Thymus (tissue), 14 donors: ENCODE measurements around the gene ELN. TPM values are rescaled to one million over a fixed set of nuclear protein-coding genes. Genes with fewer than 3 reads are reported as not detected.
"Not testable (repeated sequence)": the region's sequence is repeated elsewhere in the genome, so short reads cannot be mapped to it uniquely, and the experiment has no call there.

Experiments used
- DNase-seq, 9 donors: peaks; one replicate each; pipeline ENCODE4 v3.0.0-alpha.2; 2013; ENCODE audit warnings: low spot score in 9 of 9, low read depth in 6 of 9, missing footprints in 1 of 9
- H3K27ac ChIP-seq, 2 donors: one replicate each; pipeline ENCODE4 v1.5.1; 2013; ENCODE audit warnings: control low read depth in 1 of 2, low read depth in 1 of 2, low read length in 1 of 2, mild to moderate bottlenecking in 1 of 2, moderate library complexity in 1 of 2
- H3K27me3 ChIP-seq, 2 donors: one replicate each; pipeline ENCODE4 v1.5.1; 2013; ENCODE audit warnings: low read length in 1 of 2; ENCODE audit not compliant: control insufficient read depth in 2 of 2, insufficient read depth in 1 of 2
- H3K36me3 ChIP-seq, 2 donors: one replicate each; pipeline ENCODE4 v1.5.1; 2013; ENCODE audit warnings: low read length in 1 of 2, mild to moderate bottlenecking in 1 of 2, moderate library complexity in 1 of 2; ENCODE audit not compliant: control insufficient read depth in 2 of 2, insufficient read depth in 2 of 2
- H3K4me1 ChIP-seq, 2 donors: one replicate each; pipeline ENCODE4 v1.5.1; 2013; ENCODE audit warnings: low read length in 2 of 2; ENCODE audit not compliant: control insufficient read depth in 2 of 2, insufficient read depth in 2 of 2
- H3K4me3 ChIP-seq, 2 donors: one replicate each; pipeline ENCODE4 v1.5.1; 2013; ENCODE audit warnings: low read length in 2 of 2, control low read depth in 1 of 2, mild to moderate bottlenecking in 1 of 2
- H3K9me3 ChIP-seq, 2 donors: one replicate each; pipeline ENCODE4 v1.5.1; 2013; ENCODE audit warnings: low read length in 1 of 2, mild to moderate bottlenecking in 1 of 2; ENCODE audit not compliant: control insufficient read depth in 2 of 2, insufficient read depth in 1 of 2
- WGBS: extraction: QIAGEN DNeasy Blood & Tissue Kit; methylation state at CpG from one replicate; pipeline ENCODE4 v1.1.7; 2013; 5-methylcytosine and 5-hydroxymethylcytosine counted together
- long read RNA-seq, 10 donors: transcript quantifications; one replicate each; lab custom pipeline, GENCODE V29; 2026
- polyA plus RNA-seq: library from polyadenylated mRNA; stranded (reverse); fragments of 200-250 nt; gene quantifications from one replicate; pipeline ENCODE4 v1.2.3, GENCODE V29; 2013
- total RNA-seq: library from RNA; stranded (reverse); fragments of 120-200 nt; gene quantifications from one replicate; pipeline ENCODE4 v1.2.4, GENCODE V29; 2013
- donor health status: healthy.

The ELN gene
- total RNA-seq = 5.2 TPM
- 29.8 TPM for polyA plus RNA-seq
- long read RNA-seq, donor 1 = 0 reads
- long read RNA-seq, donor 2 = 0 reads
- long read RNA-seq, donor 3 = 0 reads
- long read RNA-seq, donor 4, partial matches to known transcripts = 0 of 1 reads
- long read RNA-seq, donor 4, other reads (novel, unspliced or antisense) = 0 of 1 reads
- long read RNA-seq, donor 5, partial matches to known transcripts = 0 of 1 reads
- long read RNA-seq, donor 5, other reads (novel, unspliced or antisense) = 0 of 1 reads
- long read RNA-seq, donor 6, partial matches to known transcripts = 11 of 11 reads
- long read RNA-seq, donor 6, other reads (novel, unspliced or antisense) = 0 of 11 reads
- long read RNA-seq, donor 7 = 0 reads
- long read RNA-seq, donor 8 = 0 reads
- long read RNA-seq, donor 9 = 0 reads
- long read RNA-seq, donor 10 = 0 reads

DNA sequence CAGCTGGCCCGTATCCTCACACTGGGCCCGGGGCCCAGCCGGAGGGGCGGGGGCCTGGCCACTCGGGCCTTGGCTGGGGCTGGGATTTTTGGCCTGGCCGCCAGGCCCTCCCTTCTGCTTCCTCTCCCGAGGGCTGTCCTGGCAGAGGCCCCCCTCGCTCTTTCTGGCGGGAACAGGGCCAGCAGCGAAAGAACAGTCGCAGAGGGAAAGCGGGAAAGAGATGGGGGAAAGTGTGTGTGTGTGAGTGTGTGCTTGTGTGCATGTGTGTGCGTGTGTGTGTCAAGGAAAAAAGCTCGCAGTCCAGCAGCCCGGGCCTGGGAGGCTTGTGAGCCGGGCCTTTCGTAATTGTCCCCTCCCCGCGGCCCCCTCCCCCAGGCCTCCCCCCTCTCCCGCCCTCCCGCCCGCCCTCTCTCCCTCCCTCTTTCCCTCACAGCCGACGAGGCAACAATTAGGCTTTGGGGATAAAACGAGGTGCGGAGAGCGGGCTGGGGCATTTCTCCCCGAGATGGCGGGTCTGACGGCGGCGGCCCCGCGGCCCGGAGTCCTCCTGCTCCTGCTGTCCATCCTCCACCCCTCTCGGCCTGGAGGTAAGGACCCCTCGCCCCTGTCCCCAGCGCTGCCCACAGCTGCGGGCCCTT, at the start of gene ELN:
Gene ELN (plus strand): TSS at position 491 of the 638 bp plus-strand sequence. CDS start 15 bp downstream, at position 506.
- DNase-seq = no peak
- H3K27ac ChIP-seq = no peak within 1 kb of the TSS
- no peak within 1 kb of the TSS for H3K4me3 ChIP-seq
- WGBS = 33% methylated on average over 39 of the region's 39 CpGs
- peaks cover 26 to 69% of the 10 kb centered on the region in 2 donors for H3K27me3 ChIP-seq
- peaks cover 0 to 6% of the 10 kb centered on the region in 2 donors for H3K9me3 ChIP-seq
- peaks cover 0 to 20% of the 10 kb centered on the region in 2 donors for H3K4me1 ChIP-seq
- H3K36me3 ChIP-seq = no peaks in the 10 kb centered on the region

DNA sequence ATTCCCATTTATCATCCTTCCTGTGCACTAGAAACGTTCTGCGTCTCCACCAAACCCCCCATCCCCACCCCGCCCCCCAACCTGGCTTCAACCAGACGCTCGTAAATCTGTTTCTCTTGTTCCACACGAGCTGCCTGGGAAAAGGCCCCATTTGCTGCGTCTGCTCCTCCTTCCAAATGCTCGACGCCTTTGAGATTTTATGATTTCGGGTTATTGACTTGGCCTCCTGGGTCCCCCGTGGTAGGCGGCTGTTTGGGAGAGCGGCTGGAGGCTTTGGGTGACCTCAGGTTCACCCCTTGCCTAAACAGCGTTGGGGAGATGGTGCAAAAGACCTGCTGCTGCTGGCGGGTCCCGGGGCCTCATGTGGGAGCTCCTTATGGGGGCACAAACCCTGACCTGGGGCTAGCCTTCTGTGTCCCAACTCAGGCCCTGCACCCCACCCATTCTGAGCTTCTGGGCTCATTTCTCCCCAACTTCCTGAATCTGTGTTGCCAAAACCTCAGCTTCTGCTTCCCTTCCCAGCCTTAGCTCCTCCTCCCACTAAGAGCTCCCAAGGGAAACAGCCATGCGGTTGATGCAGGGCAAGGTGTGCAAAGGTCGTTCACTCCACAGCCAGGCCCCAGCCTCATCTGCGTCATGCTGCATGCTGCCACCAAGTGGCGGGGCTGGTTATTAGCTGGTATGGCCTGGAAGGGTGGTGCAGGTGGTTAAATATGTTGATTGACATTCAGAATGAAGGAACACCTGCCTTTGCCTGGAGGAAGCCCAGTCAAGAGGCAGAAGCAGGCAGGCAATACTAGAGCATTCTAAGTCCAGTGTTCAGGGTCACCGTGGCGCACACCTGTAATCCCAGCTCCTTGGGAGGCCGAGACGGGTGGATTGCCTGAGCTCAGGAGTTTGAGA, 49.1 kb upstream of the ELN start:
- peak in 3 of 9 donors; percentile 4 to 32 (median 18) for DNase-seq
- Histone ChIP-seq H3K27me3 (no peaks in the 10 kb centered on the region), H3K27ac (no peak overlapping the region), H3K9me3 (no peaks in the 10 kb centered on the region), H3K36me3 (no peaks in the 10 kb centered on the region), H3K4me3 (no peak overlapping the region), H3K4me1 (peaks cover 0 to 2% of the 10 kb centered on the region in 2 donors)
- WGBS = 65% methylated on average over 24 of the region's 24 CpGs

DNA sequence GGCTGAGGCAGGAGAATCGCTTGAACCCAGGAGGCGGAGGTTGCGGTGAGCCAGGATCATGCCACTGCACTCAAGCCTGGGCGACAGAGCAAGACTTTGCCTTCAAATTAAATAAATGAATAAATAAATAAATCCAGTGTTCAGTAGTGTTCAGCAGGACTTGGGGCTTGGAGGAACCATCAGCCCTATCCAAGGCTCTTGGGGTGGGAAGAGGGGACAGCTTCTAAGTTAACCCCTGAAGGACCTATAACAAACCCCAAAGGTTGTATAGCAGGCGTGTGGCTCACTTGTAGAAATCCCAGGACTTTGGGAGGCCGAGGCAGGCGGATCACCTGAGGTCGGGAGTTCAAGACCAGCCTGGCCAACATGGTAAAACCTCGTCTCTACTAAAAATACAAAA, 48.3 kb upstream of the ELN start:
- H3K4me1 ChIP-seq, H3K27ac ChIP-seq, H3K4me3 ChIP-seq, H3K27me3 ChIP-seq, DNase-seq, H3K36me3 ChIP-seq, H3K9me3 ChIP-seq: not testable (repeated sequence)
- WGBS = 97% methylated on average over 9 of the region's 9 CpGs

DNA sequence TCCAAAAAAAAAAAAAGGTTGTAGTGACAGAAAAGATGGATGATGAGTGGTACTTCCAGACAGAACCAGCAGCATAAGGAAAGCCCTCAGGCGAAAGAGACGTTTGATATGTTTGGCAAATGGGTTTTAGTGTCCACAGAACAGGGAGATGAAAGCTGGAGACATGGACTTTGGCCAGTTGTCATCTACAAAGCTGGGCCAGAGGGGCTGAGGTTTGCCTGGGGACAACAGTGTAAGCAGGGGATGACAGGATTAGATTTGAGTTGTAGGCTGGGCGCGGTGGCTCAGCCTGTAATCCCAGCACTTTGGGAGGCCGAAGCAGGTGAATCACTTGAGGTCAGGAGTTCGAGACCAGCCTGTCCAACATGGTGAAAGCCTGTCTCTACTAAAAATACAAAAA, 47.8 kb upstream of the ELN start:
- Histone ChIP-seq H3K27ac (no peak overlapping the region), H3K4me3 (no peak overlapping the region), H3K27me3 (no peaks in the 10 kb centered on the region), H3K36me3 (no peaks in the 10 kb centered on the region), H3K9me3 (no peaks in the 10 kb centered on the region), H3K4me1 (peaks cover 0 to 2% of the 10 kb centered on the region in 2 donors)
- no peak for DNase-seq
- 97% methylated on average over 6 of the region's 6 CpGs for WGBS

DNA sequence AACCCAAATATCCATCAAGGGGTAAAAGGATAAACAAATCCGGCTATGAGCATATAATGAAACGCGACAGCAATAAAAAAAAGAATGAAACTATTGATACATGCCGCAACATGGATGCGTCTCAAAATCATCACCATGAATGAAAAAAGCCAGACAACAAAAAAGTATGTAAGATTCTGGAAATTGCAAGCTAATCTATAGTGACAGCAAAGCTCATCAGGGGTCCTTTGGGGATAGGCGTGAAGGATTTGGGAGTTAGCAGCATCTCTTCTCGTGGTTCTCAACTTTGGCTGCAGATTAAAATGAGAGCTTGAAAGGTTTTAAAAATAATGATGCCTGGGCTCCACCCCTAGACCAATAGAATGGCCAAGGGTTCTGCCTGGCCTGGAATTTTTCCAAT, 46.0 kb upstream of the ELN start:
- H3K36me3 ChIP-seq = no peaks in the 10 kb centered on the region
- H3K27ac ChIP-seq = no peak overlapping the region
- WGBS = 95% methylated on average over 7 of the region's 7 CpGs
- no peak for DNase-seq
- H3K4me3 ChIP-seq = no peak overlapping the region
- H3K9me3 ChIP-seq = no peaks in the 10 kb centered on the region
- H3K4me1 ChIP-seq = peaks cover 0 to 2% of the 10 kb centered on the region in 2 donors
- no peaks in the 10 kb centered on the region for H3K27me3 ChIP-seq

DNA sequence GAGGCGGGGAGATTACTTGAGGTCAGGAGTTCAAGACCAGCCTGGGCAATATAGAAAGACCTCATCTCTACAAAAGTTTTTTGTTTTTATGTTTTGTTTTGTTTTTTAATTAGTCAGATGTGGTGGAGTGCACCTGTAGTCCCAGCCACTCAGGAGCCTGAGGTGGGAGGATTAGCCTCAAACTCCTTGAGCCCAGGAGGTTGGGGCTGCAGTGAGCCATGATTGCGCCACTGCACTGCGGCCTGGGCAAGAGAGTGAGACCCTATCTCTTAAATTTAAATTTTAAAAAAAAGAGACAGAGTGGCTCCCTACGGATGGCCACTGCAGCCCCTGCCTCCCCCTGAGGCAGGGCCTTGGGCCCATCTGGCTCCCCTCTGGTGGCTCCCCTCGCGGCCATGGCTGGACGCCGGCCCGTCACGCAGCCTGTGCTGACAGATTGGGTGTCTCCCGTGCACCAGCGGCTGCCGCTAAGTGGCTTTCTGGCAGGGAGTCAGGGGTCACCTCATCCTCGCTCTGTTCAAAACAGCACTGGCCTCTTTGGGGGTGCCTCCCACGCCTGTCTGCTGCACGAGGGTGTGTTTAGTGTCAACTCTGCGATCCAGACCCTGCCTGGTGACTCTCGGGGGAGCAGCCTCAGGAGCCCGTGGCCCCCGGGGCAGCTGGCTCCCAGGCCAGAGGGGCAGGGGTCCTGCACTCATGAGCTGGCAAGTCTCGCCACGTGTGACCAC, 44.4 kb upstream of the ELN start:
- no peak for DNase-seq
- 94% methylated on average over 22 of the region's 22 CpGs for WGBS
- no peak overlapping the region for H3K27ac ChIP-seq

DNA sequence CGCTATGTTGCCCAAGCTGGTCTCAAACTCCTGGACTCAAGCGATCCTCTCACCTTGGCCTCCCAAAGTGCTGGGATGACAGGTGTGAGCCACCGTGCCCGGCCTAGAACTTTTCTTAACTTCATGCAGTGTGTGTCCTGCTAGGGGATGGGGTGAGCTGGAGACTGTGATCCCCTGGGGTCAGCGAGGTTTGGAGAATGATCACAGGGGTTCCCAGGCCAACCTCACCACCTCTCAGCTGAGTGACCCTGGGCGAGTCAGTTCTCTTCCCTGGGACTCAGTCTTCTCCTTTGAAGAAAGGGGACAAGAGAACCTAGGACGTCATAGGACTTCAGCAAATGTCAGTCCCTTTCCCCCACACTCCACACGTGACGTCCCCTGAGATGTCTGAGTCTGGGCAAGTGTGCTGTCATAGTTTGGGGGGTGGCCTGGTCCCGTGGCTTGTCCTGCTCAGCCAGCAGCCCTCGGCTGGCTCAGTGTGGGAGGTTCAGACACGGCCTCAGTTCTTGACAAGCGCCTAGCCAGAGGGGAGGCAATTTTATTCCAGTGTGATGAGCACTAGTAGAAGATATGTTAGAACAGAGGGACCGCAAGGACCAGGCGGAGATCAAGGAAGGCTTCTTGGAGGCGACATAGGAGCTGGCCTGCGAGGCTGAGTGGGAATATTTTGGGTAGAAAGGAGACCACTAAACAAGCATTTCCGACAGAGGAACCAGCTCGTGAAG, 43.3 kb upstream of the ELN start:
- Histone ChIP-seq H3K4me1 (peaks cover 0 to 2% of the 10 kb centered on the region in 2 donors), H3K36me3 (no peaks in the 10 kb centered on the region), H3K9me3 (no peaks in the 10 kb centered on the region), H3K4me3 (no peak overlapping the region), H3K27me3 (no peaks in the 10 kb centered on the region), H3K27ac (no peak overlapping the region)
- no peak for DNase-seq
- 91% methylated on average over 19 of the region's 19 CpGs for WGBS

More for the DNA sequence above, 44.4 kb upstream of the ELN start:
- peaks cover 0 to 2% of the 10 kb centered on the region in 2 donors for H3K4me1 ChIP-seq
- no peaks in the 10 kb centered on the region for H3K27me3 ChIP-seq
- H3K36me3 ChIP-seq = no peaks in the 10 kb centered on the region
- no peak overlapping the region for H3K4me3 ChIP-seq
- H3K9me3 ChIP-seq = no peaks in the 10 kb centered on the region

DNA sequence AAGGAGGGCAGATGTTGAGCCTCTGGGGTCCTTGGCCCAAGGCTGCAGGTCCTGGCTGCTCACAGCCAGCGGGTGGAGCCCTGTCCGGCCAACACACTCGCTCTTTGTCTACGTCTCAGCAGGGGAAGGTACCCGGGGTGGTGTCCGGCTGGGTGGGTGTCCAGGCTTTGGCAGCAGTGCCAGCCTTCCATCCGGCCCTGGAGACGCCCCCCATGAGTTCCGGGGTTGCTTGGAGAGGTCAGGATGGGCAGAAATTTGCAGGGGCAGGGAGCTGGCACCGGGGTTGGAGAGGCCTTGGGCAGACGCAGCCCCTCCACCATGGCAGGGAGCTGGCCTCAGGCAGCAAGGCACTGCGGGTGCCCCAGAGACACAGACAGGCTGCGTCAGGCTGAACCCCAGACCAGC, 42.2 kb upstream of the ELN start:
- WGBS = 94% methylated on average over 13 of the region's 13 CpGs
- DNase-seq = no peak
- Histone ChIP-seq H3K36me3 (no peaks in the 10 kb centered on the region), H3K27ac (no peak overlapping the region), H3K27me3 (no peaks in the 10 kb centered on the region), H3K9me3 (no peaks in the 10 kb centered on the region), H3K4me1 (peaks cover 0 to 2% of the 10 kb centered on the region in 2 donors), H3K4me3 (no peak overlapping the region)
